Activated CD8-positive, alpha-beta memory T cell treated with anti-CD3 and anti-CD28 coated beads, Interleukin-2, amount 50 U/mL, for 1 hour (primary cell): ENCODE results near the gene DCLK3.

ENCODE experiments used
- DNase-seq: peaks from one replicate; pipeline ENCODE4 v3.0.0-alpha.2; 2020; ENCODE audit errors: extremely low read depth

Gene DCLK3

GRCh38 chr3:36763850-36764703, at the start of gene DCLK3:
TSS of gene DCLK3 (minus strand) at chr3:36764553. CDS start at chr3:36764263, 290 bp downstream.
- DNase-seq, result no peak

- no peak for DNase-seq
Observed at GRCh38 chr3:36813305-36813704, 49.0 kb upstream of the DCLK3 start.

- no peak for DNase-seq
Observed at GRCh38 chr3:36812240-36812639, 47.9 kb upstream of the DCLK3 start.

GRCh38 chr3:36811768-36812167, 47.4 kb upstream of the DCLK3 start:
- no peak for DNase-seq

GRCh38 chr3:36804295-36805055, 40.1 kb upstream of the DCLK3 start:
- DNase-seq, result no peak

- DNase-seq, result no peak
Observed at GRCh38 chr3:36803091-36803791, 38.9 kb upstream of the DCLK3 start.

GRCh38 chr3:36800533-36801116, 36.3 kb upstream of the DCLK3 start:
- no peak for DNase-seq

- DNase-seq, result no peak
Observed at GRCh38 chr3:36796881-36797280, 32.5 kb upstream of the DCLK3 start.

GRCh38 chr3:36796161-36796560, 31.8 kb upstream of the DCLK3 start:
- DNase-seq, result no peak

GRCh38 chr3:36795622-36796021, 31.3 kb upstream of the DCLK3 start:
- DNase-seq, result no peak

- no peak for DNase-seq
Observed at GRCh38 chr3:36792342-36792741, 28.0 kb upstream of the DCLK3 start.

- no peak for DNase-seq
Observed at GRCh38 chr3:36790765-36791164, 26.4 kb upstream of the DCLK3 start.

- DNase-seq, result no peak
Observed at GRCh38 chr3:36786921-36787890, 22.9 kb upstream of the DCLK3 start.

- no peak for DNase-seq
Observed at GRCh38 chr3:36784138-36784635, 19.8 kb upstream of the DCLK3 start.

- DNase-seq, result no peak
Observed at GRCh38 chr3:36777424-36778218, 13.3 kb upstream of the DCLK3 start.

- DNase-seq, result no peak
Observed at GRCh38 chr3:36776436-36776835, 12.1 kb upstream of the DCLK3 start.

GRCh38 chr3:36774052-36774451, 9.7 kb upstream of the DCLK3 start:
- no peak for DNase-seq

GRCh38 chr3:36771931-36772330, 7.6 kb upstream of the DCLK3 start:
- no peak for DNase-seq

GRCh38 chr3:36769926-36770325, 5.6 kb upstream of the DCLK3 start:
- no peak for DNase-seq

- DNase-seq, result no peak
Observed at GRCh38 chr3:36765104-36765503, 751 bp upstream of the DCLK3 start.
